GM23248 (cell line): ENCODE results near the gene PTBP1.

ENCODE experiments used
- EZH2 ChIP-seq: fragments of 200-600 bp; sonication (generic); IDR thresholded peaks from 2 replicates; pipeline ENCODE4 v1.6.1; 2018; ENCODE audit warnings: antibody characterized with exemption, mild to moderate bottlenecking; ENCODE audit not compliant: insufficient read depth, poor library complexity, severe bottlenecking
- EZH2phosphoT487 ChIP-seq: fragments of 200-600 bp; sonication (generic); IDR thresholded peaks from 2 replicates; pipeline ENCODE4 v1.6.1; 2018; ENCODE audit warnings: antibody characterized with exemption, moderate library complexity, mild to moderate bottlenecking, low read depth; ENCODE audit not compliant: insufficient read depth

DNA sequence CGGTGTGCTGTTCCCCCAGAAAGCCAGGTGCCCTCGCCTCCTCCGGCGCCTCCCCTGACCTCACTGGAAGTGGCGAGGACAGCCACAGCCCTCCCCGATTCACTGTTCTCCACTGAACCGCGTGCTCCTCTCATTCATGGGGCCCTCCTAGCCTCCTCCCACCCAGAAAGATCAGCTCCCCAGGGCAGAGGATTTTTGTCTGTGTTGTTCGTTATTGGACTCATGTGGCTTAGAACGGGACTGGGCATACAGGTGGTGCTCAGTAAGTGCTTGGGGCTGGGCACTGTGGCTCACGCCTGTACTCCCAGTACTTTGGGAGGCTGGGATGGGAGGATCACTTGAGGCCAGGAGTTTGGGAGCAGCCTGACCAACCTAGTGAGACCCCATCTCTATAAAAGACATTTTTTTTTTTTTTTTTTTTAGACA is 47.3 kb downstream of the PTBP1 start:
- TF ChIP-seq EZH2 (peak; percentile 46), EZH2phosphoT487 (no peak)
